SK-N-SH (cell line): Measurements from ENCODE around the gene HAND2. TPM values are rescaled to one million over a fixed set of nuclear protein-coding genes. Genes with fewer than 3 reads are reported as not detected.
A peak's percentile ranks its signal among the peaks of the same experiment; 100 is the strongest.

Experiments used
- CTCF ChIA-PET: fragments of 300-600, 350-600 bp; formaldehyde crosslinking; extraction: SDS; loops from one replicate; lab custom pipeline; 2021; lab: Yijun Ruan, JAX
- POLR2A ChIA-PET: fragments of 350-600 bp; sonication (Branson Sonifier 250); formaldehyde crosslinking; extraction: SDS; loops from one replicate; lab custom pipeline; 2020; ENCODE audit warnings: antibody characterized with exemption, inconsistent platforms; lab: Yijun Ruan, JAX
- DNase-seq: peaks from one replicate; pipeline ENCODE4 v3.0.0; 2012
- H2AFZ ChIP-seq: fragments of 200-600 bp; sonication (generic); 2 replicates; pipeline ENCODE4 v1.8.1; 2016; ENCODE audit warnings: antibody characterized with exemption, mild to moderate bottlenecking, low read depth
- H3F3A ChIP-seq: fragments of 200-600 bp; sonication (generic); replicated peaks from 2 replicates; pipeline ENCODE3; 2016; ENCODE audit warnings: antibody characterized with exemption, mild to moderate bottlenecking; ENCODE audit not compliant: insufficient read depth
- H3K27ac ChIP-seq, 2 experiments: fragments of 200-500 bp in 1 of 2; fragments of 200-600 bp in 1 of 2; sonication (Bioruptor generic) in 1 of 2; sonication (generic), shearing (Covaris generic) in 1 of 2; 2 replicates each; pipeline versions ENCODE4 v1.5.1 to v1.6.1; 2014 to 2016; ENCODE audit warnings: low read depth in 2 of 2, inconsistent platforms in 1 of 2, low read length in 1 of 2, mild to moderate bottlenecking in 1 of 2, mixed read lengths in 1 of 2
- H3K27me3 ChIP-seq: fragments of 200-600 bp; sonication (generic), shearing (Covaris generic); 2 replicates; pipeline ENCODE4 v1.6.1; 2016; ENCODE audit warnings: mixed run types; ENCODE audit not compliant: insufficient read depth
- H3K36me3 ChIP-seq, 2 experiments: fragments of 200-500 bp in 1 of 2; fragments of 200-600 bp in 1 of 2; sonication (Bioruptor generic) in 1 of 2; sonication (generic) in 1 of 2; replicated peaks in 1 of 2; 2 replicates each; pipeline versions ENCODE3 to v1.5.1; 2014 to 2016; ENCODE audit warnings: low read length in 1 of 2, mild to moderate bottlenecking in 1 of 2; ENCODE audit not compliant: insufficient read depth in 2 of 2, control insufficient read depth in 1 of 2
- H3K4me1 ChIP-seq, 2 experiments: fragments of 200-500 bp in 1 of 2; fragments of 200-600 bp in 1 of 2; sonication (Bioruptor generic) in 1 of 2; sonication (generic), shearing (Covaris generic) in 1 of 2; 2 replicates each; pipeline versions ENCODE4 v1.5.1 to v1.6.1; 2014 to 2016; ENCODE audit warnings: low read depth in 1 of 2, low read length in 1 of 2, mixed run types in 1 of 2; ENCODE audit not compliant: insufficient read depth in 2 of 2, control insufficient read depth in 1 of 2
- H3K4me2 ChIP-seq: fragments of 200-600 bp; sonication (generic), shearing (Covaris generic); 2 replicates; pipeline ENCODE4 v1.6.1; 2017; ENCODE audit warnings: mixed run types
- H3K4me3 ChIP-seq, 2 experiments: fragments of 200-500 bp in 1 of 2; fragments of 200-600 bp in 1 of 2; sonication (Bioruptor generic) in 1 of 2; sonication (generic), shearing (Covaris generic) in 1 of 2; 2 replicates each; pipeline versions ENCODE4 v1.5.1 to v1.8.1; 2014 to 2016; ENCODE audit warnings: low read depth in 2 of 2, inconsistent platforms in 1 of 2, low read length in 1 of 2, mild to moderate bottlenecking in 1 of 2, mixed read lengths in 1 of 2, moderate library complexity in 1 of 2
- H3K79me2 ChIP-seq: fragments of 200-600 bp; sonication (generic); 2 replicates; pipeline ENCODE4 v1.8.1; 2017; ENCODE audit warnings: mild to moderate bottlenecking; ENCODE audit not compliant: insufficient read depth
- H3K9ac ChIP-seq: fragments of 200-600 bp; sonication (generic); 2 replicates; pipeline ENCODE4 v1.6.1; 2017; ENCODE audit warnings: mixed run types
- H3K9me2 ChIP-seq: fragments of 200-600 bp; sonication (generic); 2 replicates; pipeline ENCODE4 v1.6.1; 2017; ENCODE audit warnings: mixed run types
- H3K9me3 ChIP-seq: fragments of 200-600 bp; sonication (generic); 2 replicates; pipeline ENCODE4 v1.6.1; 2017; ENCODE audit warnings: mixed run types, mild to moderate bottlenecking, moderate library complexity
- H4K20me1 ChIP-seq: fragments of 200-600 bp; sonication (generic); 2 replicates; pipeline ENCODE4 v1.6.1; 2017; ENCODE audit warnings: mild to moderate bottlenecking, mixed run types; ENCODE audit not compliant: insufficient read depth
- CHD2 ChIP-seq: fragments of 150-350 bp; IDR thresholded peaks from 2 replicates; pipeline ENCODE4 v1.6.1; 2018; ENCODE audit warnings: low read length; ENCODE audit not compliant: partially characterized antibody
- EP300 ChIP-seq, 2 experiments: IDR thresholded peaks; 2 replicates each; pipeline versions ENCODE4 v1.4.0 to v1.6.1; 2012; ENCODE audit warnings: borderline replicate concordance in 1 of 2, low read depth in 1 of 2, low read length in 1 of 2
- EZH2phosphoT487 ChIP-seq: fragments of 200-600 bp; sonication (generic); IDR thresholded peaks from 2 replicates; pipeline ENCODE4 v1.6.1; 2017; ENCODE audit warnings: low read depth, mixed run types, mild to moderate bottlenecking, antibody characterized with exemption, moderate library complexity, borderline replicate concordance
- FOXJ3 ChIP-seq: sonication (generic); formaldehyde crosslinking; IDR thresholded peaks from 2 replicates; pipeline ENCODE4 v1.5.1; 2020; ENCODE audit warnings: mild to moderate bottlenecking, missing genetic modification reagents
- FOXM1 ChIP-seq: IDR thresholded peaks from 2 replicates; pipeline ENCODE4 v1.4.0; 2012; ENCODE audit warnings: low read depth, mild to moderate bottlenecking
- TEAD4 ChIP-seq: IDR thresholded peaks from 2 replicates; pipeline ENCODE4 v1.4.0; 2012; ENCODE audit warnings: mild to moderate bottlenecking, borderline replicate concordance; ENCODE audit not compliant: insufficient read depth
- WGBS: methylation state at CpG from one replicate; pipeline ENCODE4 v1.1.6; 2017; ENCODE audit warnings: low lambda C conversion rate; 5-methylcytosine and 5-hydroxymethylcytosine counted together
- polyA plus RNA-seq, 3 experiments: library from polyadenylated mRNA; depleted of rRNA; stranded (reverse); fragments of >200 nt; gene quantifications; 2 replicates each; pipeline ENCODE4 v1.2.3, GENCODE V29; 2012
- TF ChIP-seq, protein P1 (sequence below): IDR thresholded peaks from 2 replicates; pipeline ENCODE4 v1.6.1; 2012; ENCODE audit warnings: mild to moderate bottlenecking, low read depth, low read length, moderate library complexity
- TF ChIP-seq, protein P2 (sequence below): IDR thresholded peaks from 2 replicates; pipeline ENCODE4 v1.4.0; 2012; ENCODE audit warnings: low read depth, borderline replicate concordance
- TF ChIP-seq, protein P3 (sequence below): IDR thresholded peaks from 2 replicates; pipeline ENCODE4 v1.4.0; 2012; ENCODE audit warnings: low read depth, borderline replicate concordance

Gene HAND2
- polyA plus RNA-seq, 1 of the 3 experiments (the other 2 are of a cell fraction): 106 TPM

DNA sequence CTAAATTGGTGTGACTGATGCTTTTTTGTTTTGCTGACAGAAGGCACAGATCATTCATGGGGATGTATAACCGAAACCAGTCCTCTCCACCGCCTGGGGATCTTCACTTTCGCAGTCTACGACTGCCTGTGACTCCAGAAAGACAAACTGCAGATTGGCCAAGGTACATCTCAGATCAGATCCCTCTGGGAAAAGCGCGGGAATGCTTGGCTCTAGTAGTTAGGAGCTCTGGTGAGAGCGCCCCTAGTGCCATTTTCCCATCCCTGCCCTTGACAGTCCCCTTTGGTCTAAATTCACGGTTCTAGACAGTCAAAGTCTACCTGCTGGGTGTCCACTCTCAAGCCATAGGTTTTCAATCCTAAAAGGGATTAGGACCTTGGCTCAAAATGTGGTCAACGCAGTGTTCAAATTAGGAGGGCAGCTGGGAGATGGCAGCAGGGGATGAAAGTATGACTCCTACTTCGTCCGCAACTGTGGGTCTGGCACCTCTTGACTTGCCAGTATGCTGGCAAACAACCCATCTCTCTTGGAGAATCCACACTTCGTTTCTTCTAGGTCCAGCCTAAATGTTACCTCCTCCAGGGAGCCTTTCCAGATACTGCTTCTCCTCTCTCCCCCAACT, 6.9 kb upstream of the HAND2 start (continued):
- TF ChIP-seq, protein P1, sequence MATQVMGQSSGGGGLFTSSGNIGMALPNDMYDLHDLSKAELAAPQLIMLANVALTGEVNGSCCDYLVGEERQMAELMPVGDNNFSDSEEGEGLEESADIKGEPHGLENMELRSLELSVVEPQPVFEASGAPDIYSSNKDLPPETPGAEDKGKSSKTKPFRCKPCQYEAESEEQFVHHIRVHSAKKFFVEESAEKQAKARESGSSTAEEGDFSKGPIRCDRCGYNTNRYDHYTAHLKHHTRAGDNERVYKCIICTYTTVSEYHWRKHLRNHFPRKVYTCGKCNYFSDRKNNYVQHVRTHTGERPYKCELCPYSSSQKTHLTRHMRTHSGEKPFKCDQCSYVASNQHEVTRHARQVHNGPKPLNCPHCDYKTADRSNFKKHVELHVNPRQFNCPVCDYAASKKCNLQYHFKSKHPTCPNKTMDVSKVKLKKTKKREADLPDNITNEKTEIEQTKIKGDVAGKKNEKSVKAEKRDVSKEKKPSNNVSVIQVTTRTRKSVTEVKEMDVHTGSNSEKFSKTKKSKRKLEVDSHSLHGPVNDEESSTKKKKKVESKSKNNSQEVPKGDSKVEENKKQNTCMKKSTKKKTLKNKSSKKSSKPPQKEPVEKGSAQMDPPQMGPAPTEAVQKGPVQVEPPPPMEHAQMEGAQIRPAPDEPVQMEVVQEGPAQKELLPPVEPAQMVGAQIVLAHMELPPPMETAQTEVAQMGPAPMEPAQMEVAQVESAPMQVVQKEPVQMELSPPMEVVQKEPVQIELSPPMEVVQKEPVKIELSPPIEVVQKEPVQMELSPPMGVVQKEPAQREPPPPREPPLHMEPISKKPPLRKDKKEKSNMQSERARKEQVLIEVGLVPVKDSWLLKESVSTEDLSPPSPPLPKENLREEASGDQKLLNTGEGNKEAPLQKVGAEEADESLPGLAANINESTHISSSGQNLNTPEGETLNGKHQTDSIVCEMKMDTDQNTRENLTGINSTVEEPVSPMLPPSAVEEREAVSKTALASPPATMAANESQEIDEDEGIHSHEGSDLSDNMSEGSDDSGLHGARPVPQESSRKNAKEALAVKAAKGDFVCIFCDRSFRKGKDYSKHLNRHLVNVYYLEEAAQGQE: peak; percentile 50; the same call in 1 of the 2 replicates
- no peak for TF ChIP-seq FOXM1
- TF ChIP-seq, protein P2, sequence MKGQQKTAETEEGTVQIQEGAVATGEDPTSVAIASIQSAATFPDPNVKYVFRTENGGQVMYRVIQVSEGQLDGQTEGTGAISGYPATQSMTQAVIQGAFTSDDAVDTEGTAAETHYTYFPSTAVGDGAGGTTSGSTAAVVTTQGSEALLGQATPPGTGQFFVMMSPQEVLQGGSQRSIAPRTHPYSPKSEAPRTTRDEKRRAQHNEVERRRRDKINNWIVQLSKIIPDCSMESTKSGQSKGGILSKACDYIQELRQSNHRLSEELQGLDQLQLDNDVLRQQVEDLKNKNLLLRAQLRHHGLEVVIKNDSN: no peak

GRCh38 chr4:173535957-173536356, 5.9 kb upstream of the HAND2 start:
- Histone ChIP-seq H3K9me3 (no peaks in the 10 kb centered on the region), H2AFZ (peak overlapping the region; percentile 43; the same call in 1 of the 2 replicates), H3K9me2 (no peaks in the 10 kb centered on the region), H3F3A (peaks cover 5% of the 10 kb centered on the region), H3K9ac (peak overlapping the region; percentile 98), H3K79me2 (peaks cover 88% of the 10 kb centered on the region), H3K4me1 (peaks cover 2 to 29% of the 10 kb centered on the region in 2 experiments; a peak in 2 of 4 replicates), H3K27me3 (no peaks in the 10 kb centered on the region), H4K20me1 (no peaks in the 10 kb centered on the region), H3K4me2 (peak overlapping the region; percentile 90), H3K36me3 (peaks cover 4 to 58% of the 10 kb centered on the region in 2 experiments), H3K4me3 (peak overlapping the region; percentile 61 to 83), H3K27ac (peak overlapping the region; percentile 91 to 99)
- ChIA-PET POLR2A (interaction anchor here (1.2 to 7.8 kb wide), 10 partner anchors 7 to 667 kb away, joined by 3 to 76 read pairs (median 9); partner anchors contain the start of gene HAND2), CTCF (interaction anchor here (0.6 to 6.0 kb wide), 12 partner anchors 8 to 783 kb away, joined by 3 to 57 read pairs (median 4); no protein-coding TSS in a partner anchor)
- no peak for DNase-seq
- 14% methylated on average over 5 of the region's 5 CpGs for WGBS
- TF ChIP-seq TEAD4: no peak
- TF ChIP-seq, protein P1: no peak
- no peak for TF ChIP-seq EZH2phosphoT487
- TF ChIP-seq EP300 (IDR thresholded peaks at IDR 0.05; ENCODE audit: borderline replicate concordance in 1 of 2, low read depth in 1 of 2, low read length in 1 of 2): no peak
- TF ChIP-seq FOXJ3 (CRISPR knock-in tag): no peak
- TF ChIP-seq, protein P3, sequence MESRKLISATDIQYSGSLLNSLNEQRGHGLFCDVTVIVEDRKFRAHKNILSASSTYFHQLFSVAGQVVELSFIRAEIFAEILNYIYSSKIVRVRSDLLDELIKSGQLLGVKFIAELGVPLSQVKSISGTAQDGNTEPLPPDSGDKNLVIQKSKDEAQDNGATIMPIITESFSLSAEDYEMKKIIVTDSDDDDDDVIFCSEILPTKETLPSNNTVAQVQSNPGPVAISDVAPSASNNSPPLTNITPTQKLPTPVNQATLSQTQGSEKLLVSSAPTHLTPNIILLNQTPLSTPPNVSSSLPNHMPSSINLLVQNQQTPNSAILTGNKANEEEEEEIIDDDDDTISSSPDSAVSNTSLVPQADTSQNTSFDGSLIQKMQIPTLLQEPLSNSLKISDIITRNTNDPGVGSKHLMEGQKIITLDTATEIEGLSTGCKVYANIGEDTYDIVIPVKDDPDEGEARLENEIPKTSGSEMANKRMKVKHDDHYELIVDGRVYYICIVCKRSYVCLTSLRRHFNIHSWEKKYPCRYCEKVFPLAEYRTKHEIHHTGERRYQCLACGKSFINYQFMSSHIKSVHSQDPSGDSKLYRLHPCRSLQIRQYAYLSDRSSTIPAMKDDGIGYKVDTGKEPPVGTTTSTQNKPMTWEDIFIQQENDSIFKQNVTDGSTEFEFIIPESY: no peak
- no peak for TF ChIP-seq CHD2
